ENCODE results near the gene C1orf94.

DNA sequence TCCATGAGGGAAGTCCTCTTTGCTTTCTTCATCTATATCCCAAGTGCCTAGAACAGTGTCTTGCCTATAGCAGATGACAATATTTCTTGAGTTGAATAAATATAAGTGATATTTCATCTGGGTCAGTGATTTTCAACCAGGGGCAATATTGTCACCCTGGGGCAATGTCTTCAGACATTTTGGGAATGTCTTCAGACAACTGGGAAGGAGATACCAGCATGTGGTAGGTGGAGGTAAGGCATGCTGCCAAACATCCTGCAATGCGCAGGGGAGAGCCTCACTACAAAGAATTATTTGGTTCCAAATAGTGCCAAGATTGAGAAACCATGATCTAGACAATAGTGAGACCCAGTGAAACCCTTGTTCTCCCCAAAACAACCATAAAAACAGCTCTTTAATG lies 54.7 kb downstream of the C1orf94 start:
- TF ChIP-seq, protein P1, sequence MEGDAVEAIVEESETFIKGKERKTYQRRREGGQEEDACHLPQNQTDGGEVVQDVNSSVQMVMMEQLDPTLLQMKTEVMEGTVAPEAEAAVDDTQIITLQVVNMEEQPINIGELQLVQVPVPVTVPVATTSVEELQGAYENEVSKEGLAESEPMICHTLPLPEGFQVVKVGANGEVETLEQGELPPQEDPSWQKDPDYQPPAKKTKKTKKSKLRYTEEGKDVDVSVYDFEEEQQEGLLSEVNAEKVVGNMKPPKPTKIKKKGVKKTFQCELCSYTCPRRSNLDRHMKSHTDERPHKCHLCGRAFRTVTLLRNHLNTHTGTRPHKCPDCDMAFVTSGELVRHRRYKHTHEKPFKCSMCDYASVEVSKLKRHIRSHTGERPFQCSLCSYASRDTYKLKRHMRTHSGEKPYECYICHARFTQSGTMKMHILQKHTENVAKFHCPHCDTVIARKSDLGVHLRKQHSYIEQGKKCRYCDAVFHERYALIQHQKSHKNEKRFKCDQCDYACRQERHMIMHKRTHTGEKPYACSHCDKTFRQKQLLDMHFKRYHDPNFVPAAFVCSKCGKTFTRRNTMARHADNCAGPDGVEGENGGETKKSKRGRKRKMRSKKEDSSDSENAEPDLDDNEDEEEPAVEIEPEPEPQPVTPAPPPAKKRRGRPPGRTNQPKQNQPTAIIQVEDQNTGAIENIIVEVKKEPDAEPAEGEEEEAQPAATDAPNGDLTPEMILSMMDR (IDR thresholded peaks at IDR 0.05): no peak
- no peak for TF ChIP-seq POLR2A (IDR thresholded peaks at IDR 0.05)
